Muscle layer of duodenum (tissue), 2 donors: ENCODE measurements around the gene EYS.

Experiments
- H3K27ac ChIP-seq: one replicate; pipeline ENCODE4 v1.7.0; 2013; ENCODE audit warnings: mild to moderate bottlenecking, low read length
- H3K27me3 ChIP-seq: one replicate; pipeline ENCODE4 v1.7.0; 2013; ENCODE audit warnings: low read depth, mild to moderate bottlenecking, control low read depth, low read length
- H3K36me3 ChIP-seq, 2 donors: one replicate each; pipeline ENCODE4 v1.7.0; 2013; ENCODE audit warnings: low read length in 2 of 2, control low read depth in 1 of 2, mild to moderate bottlenecking in 1 of 2; ENCODE audit not compliant: insufficient read depth in 2 of 2, control insufficient read depth in 1 of 2
- H3K4me1 ChIP-seq, 2 donors: one replicate each; pipeline ENCODE4 v1.7.0; 2013; ENCODE audit warnings: low read length in 2 of 2, mild to moderate bottlenecking in 2 of 2, control low read depth in 1 of 2, moderate library complexity in 1 of 2; ENCODE audit not compliant: insufficient read depth in 2 of 2, control insufficient read depth in 1 of 2
- H3K4me3 ChIP-seq, 2 donors: one replicate each; pipeline ENCODE4 v1.7.0; 2013; ENCODE audit warnings: low read length in 2 of 2, low read depth in 1 of 2, mild to moderate bottlenecking in 1 of 2
- H3K9me3 ChIP-seq, 2 donors: one replicate each; pipeline ENCODE4 v1.7.0; 2013; ENCODE audit warnings: low read length in 2 of 2, control low read depth in 1 of 2, mild to moderate bottlenecking in 1 of 2; ENCODE audit not compliant: control insufficient read depth in 1 of 2
- donor health status: healthy.

The EYS gene

DNA sequence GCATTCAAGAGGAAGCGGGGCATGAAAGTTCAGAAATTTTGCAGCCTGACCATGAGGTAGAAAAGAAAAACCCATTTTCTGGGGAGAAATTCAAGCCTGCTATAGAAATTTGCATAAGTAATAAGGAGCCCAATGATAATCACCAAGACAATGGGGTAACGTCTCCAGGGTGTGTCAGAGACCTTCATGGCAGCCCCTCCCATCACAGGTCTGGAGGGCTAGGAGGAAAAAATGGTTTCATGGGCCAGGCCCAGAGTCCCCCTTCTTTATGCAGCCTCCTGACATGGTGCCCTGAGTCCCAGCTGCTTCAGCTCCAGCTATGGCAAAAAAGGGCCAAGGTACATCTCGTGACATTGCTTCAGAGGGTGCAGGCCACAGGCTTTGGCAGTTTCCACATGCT is 618.5 kb downstream of the EYS start:
- Histone ChIP-seq H3K27ac (no peak overlapping the region), H3K9me3 (no peaks in the 10 kb centered on the region), H3K27me3 (no peaks in the 10 kb centered on the region)

DNA sequence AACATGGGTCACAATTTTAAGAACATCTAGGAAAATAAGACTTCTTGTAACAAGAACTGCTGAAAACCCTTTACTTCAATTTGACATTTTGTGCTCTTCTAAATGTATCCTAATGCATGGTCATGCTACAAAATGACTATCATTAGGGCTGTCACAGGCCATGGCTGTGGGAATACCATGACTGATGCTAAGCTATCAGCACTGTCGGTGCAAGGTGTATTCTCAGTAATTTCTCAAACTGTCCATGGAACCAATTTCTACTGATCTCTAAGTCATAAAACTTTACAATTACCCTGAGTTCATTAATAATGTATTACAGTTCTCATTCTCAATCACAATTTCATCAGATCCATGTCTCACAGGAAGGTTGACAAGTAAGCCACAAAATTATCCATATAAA is 625.3 kb downstream of the EYS start:
- Histone ChIP-seq H3K4me3 (no peak overlapping the region), H3K27me3 (no peaks in the 10 kb centered on the region), H3K9me3 (no peaks in the 10 kb centered on the region), H3K4me1 (no peaks in the 10 kb centered on the region), H3K27ac (no peak overlapping the region), H3K36me3 (no peaks in the 10 kb centered on the region)

More for the DNA sequence above, 618.5 kb downstream of the EYS start:
- no peaks in the 10 kb centered on the region for H3K36me3 ChIP-seq
- no peak overlapping the region for H3K4me3 ChIP-seq
- H3K4me1 ChIP-seq: no peaks in the 10 kb centered on the region

GRCh38 chr6:65075705-65076230 is 631.3 kb downstream of the EYS start:
- no peak overlapping the region for H3K27ac ChIP-seq
- no peaks in the 10 kb centered on the region for H3K4me1 ChIP-seq
- H3K4me3 ChIP-seq: no peak overlapping the region
- H3K9me3 ChIP-seq: no peaks in the 10 kb centered on the region
- no peaks in the 10 kb centered on the region for H3K36me3 ChIP-seq
- H3K27me3 ChIP-seq: no peaks in the 10 kb centered on the region

DNA sequence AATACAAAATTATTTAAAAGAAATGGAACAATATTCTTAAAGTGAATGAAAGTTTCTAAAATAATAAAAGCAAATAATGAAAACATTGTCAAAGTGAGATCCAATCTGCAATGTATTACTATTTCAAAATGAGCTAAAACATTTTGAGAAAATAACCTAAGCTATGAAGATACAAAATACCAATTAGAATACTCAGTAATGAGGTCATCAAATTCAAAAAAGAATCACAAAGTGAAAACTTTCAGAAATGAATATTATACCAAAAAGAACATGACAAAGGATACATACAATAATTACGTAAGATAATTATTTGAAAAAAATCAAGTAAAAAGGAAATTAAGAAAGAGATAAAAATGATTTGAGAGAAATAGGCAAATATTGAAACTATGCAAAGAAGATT is 634.5 kb downstream of the EYS start:
- Histone ChIP-seq H3K4me1 (no peaks in the 10 kb centered on the region), H3K27ac (no peak overlapping the region), H3K36me3 (no peaks in the 10 kb centered on the region), H3K27me3 (no peaks in the 10 kb centered on the region), H3K9me3 (no peaks in the 10 kb centered on the region), H3K4me3 (no peak overlapping the region)

GRCh38 chr6:65071480-65071879 is 635.5 kb downstream of the EYS start:
- H3K9me3 ChIP-seq: no peaks in the 10 kb centered on the region
- no peak overlapping the region for H3K27ac ChIP-seq
- H3K27me3 ChIP-seq: no peaks in the 10 kb centered on the region
- no peaks in the 10 kb centered on the region for H3K4me1 ChIP-seq
- H3K4me3 ChIP-seq: no peak overlapping the region
- no peaks in the 10 kb centered on the region for H3K36me3 ChIP-seq

- no peaks in the 10 kb centered on the region for H3K27me3 ChIP-seq
- no peaks in the 10 kb centered on the region for H3K9me3 ChIP-seq
- H3K27ac ChIP-seq: no peak overlapping the region
- H3K36me3 ChIP-seq: no peaks in the 10 kb centered on the region
- no peak overlapping the region for H3K4me3 ChIP-seq
- no peaks in the 10 kb centered on the region for H3K4me1 ChIP-seq
Measured at GRCh38 chr6:65064844-65065243, 642.2 kb downstream of the EYS start.

GRCh38 chr6:65059568-65059967 is 647.5 kb downstream of the EYS start:
- Histone ChIP-seq H3K9me3 (peaks cover 0 to 3% of the 10 kb centered on the region in 2 donors), H3K4me1 (no peaks in the 10 kb centered on the region), H3K27me3 (no peaks in the 10 kb centered on the region), H3K27ac (no peak overlapping the region), H3K36me3 (no peaks in the 10 kb centered on the region), H3K4me3 (no peak overlapping the region)

GRCh38 chr6:65055545-65055944 is 651.5 kb downstream of the EYS start:
- Histone ChIP-seq H3K27ac (no peak overlapping the region), H3K36me3 (no peaks in the 10 kb centered on the region)

DNA sequence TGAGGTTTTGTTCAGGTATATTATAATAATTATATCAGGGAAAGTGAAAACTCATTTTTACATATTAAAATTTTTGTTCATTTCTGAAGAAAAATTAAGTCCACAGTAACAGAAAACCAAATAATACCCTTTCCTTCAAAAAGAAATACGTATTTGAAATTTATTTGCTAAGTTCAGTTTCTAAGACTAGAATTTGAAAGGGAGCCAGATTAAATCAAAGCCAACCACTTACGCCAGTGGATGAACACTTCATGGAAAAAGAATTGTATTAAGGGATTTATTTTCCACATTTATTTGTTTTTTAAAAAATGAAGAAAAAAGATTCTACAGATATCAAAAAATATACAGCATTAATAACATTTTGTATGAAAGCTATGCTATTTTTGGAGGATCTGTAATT is 654.4 kb downstream of the EYS start:
- Histone ChIP-seq H3K36me3 (no peaks in the 10 kb centered on the region), H3K4me1 (no peaks in the 10 kb centered on the region), H3K4me3 (no peak overlapping the region), H3K27ac (no peak overlapping the region), H3K27me3 (no peaks in the 10 kb centered on the region), H3K9me3 (no peaks in the 10 kb centered on the region)

More at GRCh38 chr6:65055545-65055944, 651.5 kb downstream of the EYS start:
- no peaks in the 10 kb centered on the region for H3K4me1 ChIP-seq
- no peaks in the 10 kb centered on the region for H3K27me3 ChIP-seq
- peaks cover 0 to 3% of the 10 kb centered on the region in 2 donors for H3K9me3 ChIP-seq
- H3K4me3 ChIP-seq: no peak overlapping the region

- no peaks in the 10 kb centered on the region for H3K36me3 ChIP-seq
- H3K4me3 ChIP-seq: no peak overlapping the region
- no peaks in the 10 kb centered on the region for H3K27me3 ChIP-seq
- H3K9me3 ChIP-seq: no peaks in the 10 kb centered on the region
- H3K27ac ChIP-seq: no peak overlapping the region
- H3K4me1 ChIP-seq: no peaks in the 10 kb centered on the region
Measured at GRCh38 chr6:65045801-65046200, 661.2 kb downstream of the EYS start.

- Histone ChIP-seq H3K9me3 (no peaks in the 10 kb centered on the region), H3K36me3 (no peaks in the 10 kb centered on the region), H3K27me3 (no peaks in the 10 kb centered on the region), H3K4me3 (no peak overlapping the region), H3K4me1 (no peaks in the 10 kb centered on the region), H3K27ac (no peak overlapping the region)
Measured at GRCh38 chr6:65014006-65014405, 693.0 kb downstream of the EYS start.

DNA sequence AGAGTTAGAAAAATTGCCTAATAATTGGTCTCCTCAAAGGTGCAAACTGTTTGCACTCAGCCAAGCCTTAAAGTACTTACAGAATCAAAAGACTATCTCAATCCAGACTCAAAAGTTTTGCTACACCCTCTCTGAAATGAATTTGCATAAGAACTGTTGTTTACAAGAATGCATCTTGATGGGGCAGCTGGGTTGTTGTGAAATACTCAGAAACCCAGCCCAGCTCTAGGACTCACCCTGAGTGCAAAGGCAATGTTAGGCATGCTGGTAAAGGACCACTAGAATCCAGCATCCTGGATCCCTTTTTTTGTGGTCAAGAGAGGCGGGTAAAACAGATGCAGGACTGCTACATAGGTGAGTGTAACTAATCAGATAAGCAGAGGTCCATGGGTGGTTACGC is 700.2 kb downstream of the EYS start:
- H3K4me1 ChIP-seq: no peaks in the 10 kb centered on the region
- H3K9me3 ChIP-seq: no peaks in the 10 kb centered on the region
- H3K36me3 ChIP-seq: no peaks in the 10 kb centered on the region
- no peak overlapping the region for H3K27ac ChIP-seq
- H3K4me3 ChIP-seq: no peak overlapping the region
- no peaks in the 10 kb centered on the region for H3K27me3 ChIP-seq
